PC-9 (cell line): ENCODE data around the gene GNAO1. TPM values are rescaled to one million over a fixed set of nuclear protein-coding genes. Genes with fewer than 3 reads are reported as not detected.

ENCODE experiments used
- BruUV-seq: library from RNA; stranded (reverse); fragments of 400-500 nt; replicated peaks from 2 replicates; lab custom pipeline; 2021; lab: Mats Ljungman, UMichigan
- CTCF ChIA-PET: fragments of 300-600 bp; sonication (Branson Sonifier 250); formaldehyde crosslinking; loops from one replicate; lab custom pipeline; 2022; ENCODE audit warnings: antibody characterized with exemption; lab: Charles Lee
- POLR2A ChIA-PET: fragments of 300-600 bp; sonication (Branson Sonifier 250); formaldehyde crosslinking; loops from one replicate; lab custom pipeline; 2022; ENCODE audit warnings: antibody characterized with exemption; ENCODE audit not compliant: unreplicated experiment; lab: Charles Lee
- DNase-seq, 2 experiments: peaks; one replicate each; pipeline versions ENCODE4 v3.0.0 to v3.0.0-alpha.2; 2015 to 2022; ENCODE audit warnings: mixed read lengths in 1 of 2
- H2AFZ ChIP-seq: fragments of 200-600 bp; sonication (generic); 2 replicates; pipeline ENCODE4 v1.8.1; 2017; ENCODE audit warnings: antibody characterized with exemption
- H3F3A ChIP-seq: fragments of 200-600 bp; sonication (generic); 2 replicates; pipeline ENCODE4 v1.8.1; 2017; ENCODE audit warnings: antibody characterized with exemption, mild to moderate bottlenecking, low read depth; ENCODE audit not compliant: insufficient read depth
- H3K27ac ChIP-seq: fragments of 200-600 bp; sonication (generic); 2 replicates; pipeline ENCODE4 v1.6.1; 2016; ENCODE audit warnings: mixed run types
- H3K27me3 ChIP-seq: fragments of 200-600 bp; sonication (generic); 2 replicates; pipeline ENCODE4 v1.6.1; 2016; ENCODE audit warnings: low read depth, mixed run types; ENCODE audit not compliant: insufficient read depth
- H3K36me3 ChIP-seq: fragments of 200-600 bp; sonication (generic); 2 replicates; pipeline ENCODE4 v1.6.1; 2016; ENCODE audit warnings: low read depth, mixed run types
- H3K4me1 ChIP-seq: fragments of 200-600 bp; sonication (generic); replicated peaks from 2 replicates; pipeline ENCODE4 v1.6.1; 2016; ENCODE audit warnings: mixed run types; ENCODE audit not compliant: insufficient read depth
- H3K4me2 ChIP-seq: fragments of 200-600 bp; sonication (generic); 2 replicates; pipeline ENCODE4 v1.6.1; 2017; ENCODE audit warnings: mixed run types
- H3K4me3 ChIP-seq: fragments of 200-600 bp; sonication (generic); 2 replicates; pipeline ENCODE4 v1.6.1; 2016; ENCODE audit warnings: mixed run types
- H3K79me2 ChIP-seq: fragments of 200-600 bp; sonication (generic); 2 replicates; pipeline ENCODE4 v1.6.1; 2017; ENCODE audit warnings: low read depth, mixed run types
- H3K9me2 ChIP-seq: fragments of 200-600 bp; sonication (generic); 2 replicates; pipeline ENCODE4 v1.8.1; 2017; ENCODE audit warnings: mild to moderate bottlenecking; ENCODE audit not compliant: insufficient read depth
- H3K9me3 ChIP-seq: fragments of 200-600 bp; sonication (generic); 2 replicates; pipeline ENCODE4 v1.8.1; 2016; ENCODE audit warnings: low read depth; ENCODE audit not compliant: insufficient read depth
- H4K20me1 ChIP-seq: fragments of 200-600 bp; sonication (generic); 2 replicates; pipeline ENCODE4 v1.8.1; 2017; ENCODE audit not compliant: insufficient read depth
- EZH2 ChIP-seq: fragments of 200-600 bp; sonication (generic); IDR thresholded peaks from 2 replicates; pipeline ENCODE4 v1.8.0; 2017; ENCODE audit warnings: antibody characterized with exemption, low read depth
- intact Hi-C: fragments of 100-400 bp; cut with micrococcal nuclease; formaldehyde crosslinking; loops from one replicate; pipeline ENCODE4 v1.10.0; 2022; ENCODE audit not compliant: unreplicated experiment
- total RNA-seq: library from RNA; stranded (reverse); gene quantifications from 2 replicates; pipeline ENCODE4 v1.2.3, GENCODE V29; 2021
- TF ChIP-seq, protein P1 (sequence below): fragments of 200-600 bp; sonication (generic); conservative IDR thresholded peaks from 2 replicates; pipeline ENCODE4 v1.6.1; 2017; ENCODE audit warnings: mixed run types, antibody characterized with exemption, mild to moderate bottlenecking, moderate library complexity

GNAO1 gene
- total RNA-seq, 1 experiment from 2014 or later: 2.8 TPM

DNA sequence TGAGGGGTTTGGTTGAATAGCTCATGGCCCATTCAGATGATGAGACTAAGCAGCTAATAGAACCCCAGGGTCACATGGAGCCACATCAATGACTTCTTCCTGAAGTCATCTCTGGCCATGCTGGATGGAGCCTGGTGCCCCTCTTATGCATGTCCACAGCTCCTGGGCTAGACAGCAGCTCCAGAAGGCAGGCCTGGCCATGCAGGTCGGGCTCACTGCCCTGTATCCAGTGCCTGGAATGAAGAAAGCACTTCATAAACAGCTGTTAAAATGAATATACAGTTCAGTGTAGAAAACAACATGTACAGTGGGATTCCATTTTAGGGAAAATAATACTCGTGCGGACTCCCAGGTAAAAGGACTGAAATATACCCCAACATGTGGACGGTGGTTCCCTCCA, 73.9 kb downstream of the GNAO1 start:
- peaks cover 26% of the 10 kb centered on the region for H3K4me1 ChIP-seq
- H3K4me3 ChIP-seq: no peak overlapping the region
- H3K27ac ChIP-seq: no peak overlapping the region
- H3K27me3 ChIP-seq: no peaks in the 10 kb centered on the region
- no peak overlapping the region for H3K4me2 ChIP-seq
- TF ChIP-seq, protein P1, sequence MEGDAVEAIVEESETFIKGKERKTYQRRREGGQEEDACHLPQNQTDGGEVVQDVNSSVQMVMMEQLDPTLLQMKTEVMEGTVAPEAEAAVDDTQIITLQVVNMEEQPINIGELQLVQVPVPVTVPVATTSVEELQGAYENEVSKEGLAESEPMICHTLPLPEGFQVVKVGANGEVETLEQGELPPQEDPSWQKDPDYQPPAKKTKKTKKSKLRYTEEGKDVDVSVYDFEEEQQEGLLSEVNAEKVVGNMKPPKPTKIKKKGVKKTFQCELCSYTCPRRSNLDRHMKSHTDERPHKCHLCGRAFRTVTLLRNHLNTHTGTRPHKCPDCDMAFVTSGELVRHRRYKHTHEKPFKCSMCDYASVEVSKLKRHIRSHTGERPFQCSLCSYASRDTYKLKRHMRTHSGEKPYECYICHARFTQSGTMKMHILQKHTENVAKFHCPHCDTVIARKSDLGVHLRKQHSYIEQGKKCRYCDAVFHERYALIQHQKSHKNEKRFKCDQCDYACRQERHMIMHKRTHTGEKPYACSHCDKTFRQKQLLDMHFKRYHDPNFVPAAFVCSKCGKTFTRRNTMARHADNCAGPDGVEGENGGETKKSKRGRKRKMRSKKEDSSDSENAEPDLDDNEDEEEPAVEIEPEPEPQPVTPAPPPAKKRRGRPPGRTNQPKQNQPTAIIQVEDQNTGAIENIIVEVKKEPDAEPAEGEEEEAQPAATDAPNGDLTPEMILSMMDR: no peak
- TF ChIP-seq EZH2: no peak
- H2AFZ ChIP-seq: no peak overlapping the region
- peaks cover 16% of the 10 kb centered on the region; the same call in 1 of the 2 replicates for H3F3A ChIP-seq
- H3K9me3 ChIP-seq: no peaks in the 10 kb centered on the region
- no peaks in the 10 kb centered on the region for H3K79me2 ChIP-seq
- DNase-seq: no peak
- ChIA-PET CTCF (no interaction called here), POLR2A (no interaction called here)
- no TSS peak for BruUV-seq
- no peaks in the 10 kb centered on the region for H4K20me1 ChIP-seq
- intact Hi-C loops: no loop called here
- no peaks in the 10 kb centered on the region for H3K9me2 ChIP-seq
- H3K36me3 ChIP-seq: no peaks in the 10 kb centered on the region

DNA sequence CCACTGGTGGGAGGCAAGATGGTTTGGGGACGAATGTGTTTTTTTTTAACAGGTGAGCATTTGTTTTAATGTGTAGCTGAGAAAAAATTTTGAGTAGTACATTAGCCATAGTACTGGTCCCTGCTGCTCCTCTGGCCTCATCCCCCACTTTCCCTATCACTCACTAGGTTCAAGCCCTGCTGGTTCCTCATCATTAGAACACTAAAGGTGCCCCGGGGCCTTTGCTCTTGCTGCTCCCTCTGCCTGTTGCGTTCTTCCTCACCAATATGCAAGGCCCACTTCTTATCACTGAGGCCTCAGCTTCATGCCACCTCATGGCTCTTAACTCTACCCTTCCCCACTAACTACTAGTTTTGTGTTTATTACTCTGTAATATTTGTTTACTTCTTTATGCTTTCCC, 74.5 kb downstream of the GNAO1 start:
- H3K27me3 ChIP-seq: no peaks in the 10 kb centered on the region
- no peak overlapping the region for H3K4me3 ChIP-seq
- no peak for DNase-seq
- intact Hi-C loops: no loop called here
- POLR2A ChIA-PET: no interaction called here
- TF ChIP-seq EZH2: no peak
- TF ChIP-seq, protein P1: no peak
- CTCF ChIA-PET: no interaction called here
- no peaks in the 10 kb centered on the region for H3K9me3 ChIP-seq
- no peak overlapping the region for H3K4me2 ChIP-seq
- H3K9me2 ChIP-seq: no peaks in the 10 kb centered on the region
- H2AFZ ChIP-seq: no peak overlapping the region
- peaks cover 16% of the 10 kb centered on the region; the same call in 1 of the 2 replicates for H3F3A ChIP-seq
- no peak overlapping the region for H3K27ac ChIP-seq
- BruUV-seq: no TSS peak
- no peaks in the 10 kb centered on the region for H4K20me1 ChIP-seq
- no peaks in the 10 kb centered on the region for H3K79me2 ChIP-seq
- no peaks in the 10 kb centered on the region for H3K36me3 ChIP-seq
- peaks cover 26% of the 10 kb centered on the region for H3K4me1 ChIP-seq

DNA sequence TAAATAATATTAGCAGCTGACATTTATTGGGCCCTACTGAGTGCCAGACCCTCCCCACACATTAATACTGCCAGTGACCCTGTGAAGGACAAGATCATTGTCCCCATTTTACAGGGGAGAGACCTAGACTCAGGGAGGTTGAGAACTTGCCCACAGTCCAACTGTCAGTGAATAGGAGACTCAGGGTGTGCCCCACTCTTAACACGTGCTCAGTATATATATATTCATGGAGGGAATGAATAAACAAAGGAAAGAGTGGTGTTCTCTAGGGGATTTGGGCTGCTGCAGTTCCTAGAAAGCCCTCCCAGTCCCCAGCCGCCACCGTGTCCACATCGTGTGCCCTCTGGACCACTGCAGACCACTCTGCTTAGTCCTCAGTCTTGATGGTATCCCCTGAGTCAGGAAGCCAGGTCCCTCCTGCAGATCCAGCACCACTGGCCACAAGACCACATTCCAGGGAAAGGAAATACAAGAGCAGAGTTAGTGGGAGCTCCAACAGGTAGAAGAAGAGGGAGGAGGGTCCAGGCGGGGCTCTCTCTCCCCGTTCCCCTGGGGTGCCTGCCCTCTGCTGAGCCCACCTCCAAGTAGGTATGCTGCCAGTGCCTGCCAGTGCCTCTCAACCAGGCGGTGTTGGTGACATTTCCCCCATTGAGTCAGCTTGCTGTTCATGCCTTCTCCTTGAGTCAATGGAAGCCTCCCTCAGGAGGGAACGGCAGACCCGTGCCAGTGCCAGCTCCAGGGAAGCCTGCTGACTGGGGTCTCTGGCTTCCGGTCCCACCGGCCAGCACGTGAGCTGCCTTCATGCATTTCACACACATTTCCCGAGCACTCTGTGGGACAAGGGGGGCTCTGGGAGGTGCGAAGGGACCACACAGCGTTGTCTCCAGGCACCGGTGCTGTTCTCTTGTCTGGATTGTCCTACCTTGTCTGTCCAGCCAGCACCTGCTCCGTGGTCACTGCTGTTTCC, 75.6 kb downstream of the GNAO1 start:
- ChIA-PET CTCF (no interaction called here), POLR2A (no interaction called here)
- H3K4me2 ChIP-seq: no peak overlapping the region
- BruUV-seq: no TSS peak
- H3K27ac ChIP-seq: no peak overlapping the region
- H4K20me1 ChIP-seq: no peaks in the 10 kb centered on the region
- no peaks in the 10 kb centered on the region for H3K79me2 ChIP-seq
- no peaks in the 10 kb centered on the region for H3K27me3 ChIP-seq
- no peaks in the 10 kb centered on the region for H3K9me3 ChIP-seq
- intact Hi-C loops: no loop called here
- TF ChIP-seq, protein P1: no peak
- no peak for TF ChIP-seq EZH2
- no peak overlapping the region for H2AFZ ChIP-seq
- no peaks in the 10 kb centered on the region for H3K9me2 ChIP-seq
- H3K4me3 ChIP-seq: no peak overlapping the region
- peaks cover 8% of the 10 kb centered on the region; the same call in 1 of the 2 replicates for H3F3A ChIP-seq
- peaks cover 20% of the 10 kb centered on the region for H3K4me1 ChIP-seq
- no peaks in the 10 kb centered on the region for H3K36me3 ChIP-seq
- DNase-seq: no peak
